ENCODE results near the gene MYPN. TPM values are rescaled to one million over a fixed set of nuclear protein-coding genes. Genes with fewer than 3 reads are reported as not detected.
A peak's percentile ranks its signal among the peaks of the same experiment; 100 is the strongest.

Gene MYPN
- total RNA-seq, 1 donor: 1.7 TPM

- TF ChIP-seq, protein P1, sequence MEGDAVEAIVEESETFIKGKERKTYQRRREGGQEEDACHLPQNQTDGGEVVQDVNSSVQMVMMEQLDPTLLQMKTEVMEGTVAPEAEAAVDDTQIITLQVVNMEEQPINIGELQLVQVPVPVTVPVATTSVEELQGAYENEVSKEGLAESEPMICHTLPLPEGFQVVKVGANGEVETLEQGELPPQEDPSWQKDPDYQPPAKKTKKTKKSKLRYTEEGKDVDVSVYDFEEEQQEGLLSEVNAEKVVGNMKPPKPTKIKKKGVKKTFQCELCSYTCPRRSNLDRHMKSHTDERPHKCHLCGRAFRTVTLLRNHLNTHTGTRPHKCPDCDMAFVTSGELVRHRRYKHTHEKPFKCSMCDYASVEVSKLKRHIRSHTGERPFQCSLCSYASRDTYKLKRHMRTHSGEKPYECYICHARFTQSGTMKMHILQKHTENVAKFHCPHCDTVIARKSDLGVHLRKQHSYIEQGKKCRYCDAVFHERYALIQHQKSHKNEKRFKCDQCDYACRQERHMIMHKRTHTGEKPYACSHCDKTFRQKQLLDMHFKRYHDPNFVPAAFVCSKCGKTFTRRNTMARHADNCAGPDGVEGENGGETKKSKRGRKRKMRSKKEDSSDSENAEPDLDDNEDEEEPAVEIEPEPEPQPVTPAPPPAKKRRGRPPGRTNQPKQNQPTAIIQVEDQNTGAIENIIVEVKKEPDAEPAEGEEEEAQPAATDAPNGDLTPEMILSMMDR (IDR thresholded peaks at IDR 0.05; ENCODE audit: insufficient read depth, low read length): no peak
- no peak overlapping the region for H3K4me3 ChIP-seq (ENCODE audit: low read depth, low read length)
- DNase-seq (ENCODE audit: low read depth): no peak
Measured at GRCh38 chr10:68083953-68084352, 25.3 kb upstream of the MYPN start.

- no peak overlapping the region for H3K4me3 ChIP-seq (ENCODE audit: low read depth, low read length)
- peak; percentile 44 for DNase-seq (ENCODE audit: low read depth)
- TF ChIP-seq, protein P1 (IDR thresholded peaks at IDR 0.05; ENCODE audit: insufficient read depth, low read length): no peak
Measured at GRCh38 chr10:68084469-68084868, 24.8 kb upstream of the MYPN start.

- DNase-seq (ENCODE audit: low read depth): no peak
Measured at GRCh38 chr10:68086011-68086410, 23.3 kb upstream of the MYPN start.

DNA sequence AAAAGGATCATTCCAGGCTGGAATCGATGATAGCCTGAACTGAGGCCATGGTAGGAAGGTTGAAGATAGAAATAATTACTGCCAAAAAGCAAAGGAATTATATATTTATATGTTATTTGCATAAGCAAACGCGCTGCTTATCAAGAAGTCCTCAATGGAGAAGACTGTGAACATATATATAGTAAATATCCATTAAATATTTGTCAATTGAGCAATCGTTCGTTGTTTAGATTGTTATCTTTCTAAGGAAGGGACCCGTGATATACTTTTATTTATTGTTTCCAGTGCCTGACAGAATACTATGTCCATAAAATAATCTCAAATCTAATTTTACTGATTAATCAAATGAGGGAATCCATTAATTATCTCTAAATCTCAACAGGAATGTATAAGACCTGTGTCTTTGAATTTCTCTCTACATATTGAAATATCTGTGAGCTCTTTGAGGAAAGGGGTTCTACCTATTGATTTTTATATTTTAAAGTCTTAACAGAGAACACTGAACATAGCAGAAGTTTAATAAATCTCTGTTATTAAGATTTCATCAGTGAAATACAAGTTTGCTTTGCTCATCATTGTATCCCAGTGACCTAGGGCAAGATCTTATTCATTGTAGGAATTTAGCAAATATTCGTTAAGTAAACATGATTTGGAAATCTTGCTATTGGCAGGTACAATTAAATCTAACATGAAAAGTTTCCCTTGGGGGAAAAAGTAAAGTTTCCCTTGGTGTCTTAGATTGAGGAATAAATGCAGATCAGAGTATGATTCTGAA, 22.2 kb upstream of the MYPN start:
- H3K4me3 ChIP-seq (ENCODE audit: low read depth, low read length): no peak overlapping the region
- TF ChIP-seq, protein P1 (IDR thresholded peaks at IDR 0.05; ENCODE audit: insufficient read depth, low read length): no peak
- DNase-seq (ENCODE audit: low read depth): no peak

More at GRCh38 chr10:68086011-68086410, 23.3 kb upstream of the MYPN start:
- TF ChIP-seq, protein P1 (IDR thresholded peaks at IDR 0.05; ENCODE audit: insufficient read depth, low read length): no peak
- H3K4me3 ChIP-seq (ENCODE audit: low read depth, low read length): no peak overlapping the region

GRCh38 chr10:68087685-68088401, 21.4 kb upstream of the MYPN start:
- no peak for DNase-seq (ENCODE audit: low read depth)

GRCh38 chr10:68088740-68089139, 20.5 kb upstream of the MYPN start:
- TF ChIP-seq, protein P1 (IDR thresholded peaks at IDR 0.05; ENCODE audit: insufficient read depth, low read length): no peak
- H3K4me3 ChIP-seq (ENCODE audit: low read depth, low read length): no peak overlapping the region
- DNase-seq (ENCODE audit: low read depth): peak; percentile 30

More at GRCh38 chr10:68087685-68088401, 21.4 kb upstream of the MYPN start:
- no peak overlapping the region for H3K4me3 ChIP-seq (ENCODE audit: low read depth, low read length)
- TF ChIP-seq, protein P1 (IDR thresholded peaks at IDR 0.05; ENCODE audit: insufficient read depth, low read length): no peak

All from fibroblast of the aortic adventitia (primary cell).